GM19455 (cell line): ENCODE results near the gene LAS1L.
"Not testable (repeated sequence)": the region's sequence is repeated elsewhere in the genome, so short reads cannot be mapped to it uniquely, and the experiment has no call there.

ENCODE experiments used
- ATAC-seq: cut with Tn5 transposase; IDR thresholded peaks from one replicate; pipeline ENCODE4 v1.9.1; 2021; ENCODE audit not compliant: unreplicated experiment

The LAS1L gene

GRCh38 chrX:65518980-65519379 lies 15.6 kb downstream of the LAS1L start:
- ATAC-seq: not testable (repeated sequence)

DNA sequence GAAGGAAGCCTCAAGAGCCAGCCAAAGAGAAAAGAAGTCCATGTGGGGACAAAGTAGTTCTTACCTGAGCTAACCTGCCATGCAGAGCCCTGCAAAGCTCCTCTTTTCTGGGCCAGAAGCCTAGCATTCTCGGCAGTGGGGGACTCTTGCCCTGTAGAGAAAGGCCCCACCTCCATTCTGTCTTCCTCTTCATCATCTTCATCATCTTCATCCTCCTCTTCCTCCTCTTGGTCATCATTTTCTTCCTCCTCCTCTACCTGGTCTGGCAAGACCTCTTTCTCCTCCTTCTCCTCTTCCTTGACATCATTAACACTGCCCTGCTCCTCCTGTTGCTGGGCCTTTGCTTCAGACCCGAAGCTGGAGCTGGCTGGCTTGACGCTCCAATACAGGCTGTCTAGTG lies 16.7 kb downstream of the LAS1L start:
- no peak for ATAC-seq

DNA sequence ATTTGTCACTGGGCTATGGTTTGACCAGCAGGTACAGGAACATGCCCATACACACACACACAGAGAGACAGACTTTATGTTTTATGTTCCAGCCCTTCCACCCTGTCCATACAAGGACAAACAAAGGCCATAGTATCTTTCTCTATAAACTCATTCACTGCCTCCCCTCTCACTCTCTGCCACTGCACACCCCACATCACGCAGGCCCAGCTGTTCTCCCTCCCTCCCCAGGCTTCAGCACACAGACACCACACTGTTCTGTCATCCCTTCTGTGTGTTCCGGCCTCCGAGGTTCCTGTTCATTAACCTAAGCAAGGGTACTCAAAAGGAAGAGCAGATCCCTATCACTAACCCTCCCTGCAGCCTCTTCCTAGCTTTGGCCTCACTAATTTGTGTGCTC lies 17.8 kb downstream of the LAS1L start:
- ATAC-seq: no peak

DNA sequence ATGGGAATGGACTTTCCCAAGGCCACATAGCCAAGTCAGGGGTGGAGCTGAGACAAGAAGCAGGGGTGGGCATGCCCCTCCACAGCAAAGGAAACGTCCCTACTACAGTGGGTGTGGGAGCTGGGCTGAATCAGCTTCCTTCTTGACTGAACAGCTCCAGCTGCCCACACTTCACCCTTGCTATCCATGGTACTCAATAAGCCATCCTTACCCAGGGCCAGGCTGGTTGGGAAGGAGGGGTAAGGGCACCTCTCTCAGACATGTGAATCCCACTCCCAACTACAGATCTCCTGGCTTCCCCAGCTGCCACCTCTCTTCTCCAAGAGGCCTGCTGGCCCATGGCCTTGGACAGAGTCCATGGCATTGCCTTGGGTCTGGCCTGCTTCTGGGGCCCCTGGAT lies 21.0 kb downstream of the LAS1L start:
- ATAC-seq: no peak

DNA sequence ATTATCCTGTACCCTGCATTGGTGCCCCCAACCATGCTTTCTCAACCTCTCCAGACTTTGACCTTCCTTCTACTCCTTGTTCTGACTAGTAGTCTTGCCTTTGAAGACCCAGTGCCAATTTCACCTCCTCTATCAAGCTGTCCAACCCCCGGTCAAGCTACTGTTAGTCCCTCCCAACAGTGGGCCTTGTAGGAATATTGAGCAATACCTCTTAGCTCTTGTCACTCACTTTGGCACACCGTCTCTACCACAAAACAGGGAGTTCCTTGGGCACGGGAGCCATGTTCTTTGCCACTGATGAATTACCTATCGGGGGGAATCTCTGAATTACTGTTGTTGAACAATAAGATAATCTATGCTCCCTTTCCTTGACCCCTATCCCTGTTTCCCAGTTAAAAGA lies 25.2 kb downstream of the LAS1L start:
- ATAC-seq: no peak

DNA sequence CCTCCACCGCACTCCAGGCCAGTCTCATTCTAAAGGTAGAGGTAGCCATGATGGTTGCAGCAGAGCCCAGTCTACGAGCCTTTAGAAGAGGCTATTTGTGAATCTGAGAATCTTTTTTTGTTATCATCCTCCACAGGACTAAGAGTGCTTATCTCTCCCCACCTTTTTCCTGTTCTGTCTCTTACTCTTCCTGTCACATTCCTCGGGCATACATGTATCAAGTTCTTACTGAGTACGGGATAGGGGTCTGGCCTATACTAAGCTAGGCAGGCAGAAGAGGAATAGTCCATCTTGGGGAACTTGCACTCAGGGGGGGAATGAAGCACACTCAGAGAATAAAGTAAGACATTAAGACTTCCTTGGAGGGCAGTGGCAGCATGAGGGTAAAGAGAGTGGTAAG lies 25.7 kb downstream of the LAS1L start:
- ATAC-seq: no peak

DNA sequence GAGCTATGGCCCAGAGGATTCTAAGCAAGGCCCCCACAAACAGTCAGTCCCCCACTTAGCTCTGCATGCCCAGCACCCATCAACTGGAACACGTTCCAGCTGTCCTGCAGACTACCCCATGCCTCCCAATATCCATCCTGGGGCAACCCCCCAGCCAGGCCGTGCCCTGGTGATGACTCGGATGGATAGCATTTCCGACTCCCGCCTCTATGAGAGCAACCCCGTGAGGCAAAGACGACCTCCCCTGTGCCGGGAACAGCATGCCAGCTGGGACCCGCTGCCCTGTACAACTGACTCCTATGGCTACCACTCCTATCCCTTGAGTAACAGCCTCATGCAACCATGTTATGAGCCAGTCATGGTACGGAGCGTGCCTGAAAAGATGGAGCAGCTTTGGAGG lies 32.0 kb downstream of the LAS1L start:
- no peak for ATAC-seq

- ATAC-seq: no peak
Measured at GRCh38 chrX:65493431-65493830, 41.2 kb downstream of the LAS1L start.

DNA sequence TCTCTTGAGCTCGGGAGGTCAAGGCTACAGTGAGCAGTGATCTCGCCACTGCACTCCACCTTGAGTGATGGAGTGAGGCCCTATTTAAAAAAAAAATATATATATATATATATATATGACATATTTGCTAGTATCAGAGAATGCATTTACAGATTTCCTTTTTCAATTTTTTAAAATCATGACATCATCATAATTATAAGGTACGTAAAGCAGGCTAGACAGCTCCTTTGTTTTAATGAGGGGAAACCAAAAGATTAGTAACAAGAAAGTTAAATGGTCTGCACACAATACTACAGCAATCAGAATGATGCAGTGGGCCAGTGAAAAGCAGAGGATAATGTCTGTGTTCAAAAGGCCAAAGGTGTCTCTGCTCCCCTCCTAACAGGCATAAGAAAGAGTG lies 43.0 kb downstream of the LAS1L start:
- ATAC-seq: no peak

GRCh38 chrX:65488495-65488894 lies 46.1 kb downstream of the LAS1L start:
- no peak for ATAC-seq

DNA sequence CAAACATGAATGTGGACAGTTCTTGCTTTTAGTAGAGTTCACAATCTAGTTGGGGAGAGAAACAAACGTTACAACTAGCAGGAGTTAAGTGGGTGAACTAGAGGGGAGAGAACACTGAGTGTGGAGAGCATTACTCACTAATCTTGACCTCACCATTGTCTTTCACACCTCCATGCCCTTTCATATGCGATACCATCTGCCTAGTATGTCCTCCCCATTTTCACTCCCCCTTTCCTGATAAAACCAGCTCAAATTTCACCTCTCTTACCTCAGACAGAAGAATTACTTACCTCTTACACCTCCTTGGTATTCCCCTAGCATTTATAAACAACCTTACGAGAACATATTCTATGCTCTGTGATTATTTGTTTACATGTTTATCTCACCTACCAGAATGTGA lies 53.6 kb downstream of the LAS1L start:
- no peak for ATAC-seq

DNA sequence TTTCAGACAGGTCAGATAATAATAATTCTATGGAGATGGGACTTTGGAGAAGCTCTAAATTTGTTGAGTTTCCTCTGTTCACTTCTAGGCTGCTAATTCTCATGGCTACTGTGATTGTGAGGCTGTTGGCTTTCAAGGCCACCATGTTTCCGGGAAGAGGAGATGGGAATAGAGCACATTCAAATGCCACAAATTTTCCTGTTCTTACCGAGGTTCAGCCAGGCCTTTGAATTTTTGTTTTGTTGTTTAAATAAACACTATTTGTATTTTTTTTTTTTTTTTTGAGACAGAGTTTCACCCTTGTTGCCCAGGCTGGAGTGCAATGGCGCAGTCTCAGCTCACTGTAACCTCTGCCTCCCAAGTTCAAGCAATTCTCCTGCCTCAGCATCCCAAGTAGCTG lies 55.5 kb downstream of the LAS1L start:
- ATAC-seq: not testable (repeated sequence)

DNA sequence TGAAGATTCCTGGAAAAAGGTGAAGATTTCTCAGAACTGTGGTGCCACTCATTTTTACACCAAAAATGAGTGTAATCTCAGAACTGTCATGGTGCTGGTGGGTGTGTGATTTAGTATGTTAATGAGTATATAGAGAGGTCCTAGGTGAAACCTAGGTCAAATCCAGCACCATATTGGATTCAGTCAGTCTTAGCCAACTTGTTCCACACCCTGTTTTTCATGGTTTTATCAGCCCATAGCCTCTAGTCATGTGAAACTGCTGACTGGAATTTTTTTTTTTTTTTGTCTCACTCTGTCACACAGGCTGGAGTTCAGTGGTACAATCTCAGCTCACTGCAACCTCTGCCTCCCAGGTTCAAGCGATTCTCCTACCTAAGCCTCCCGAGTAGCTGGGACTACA lies 58.0 kb downstream of the LAS1L start:
- ATAC-seq: no peak

- no peak for ATAC-seq
Measured at GRCh38 chrX:65463550-65463949, 71.0 kb downstream of the LAS1L start.
